Left cardiac atrium (tissue), 4 donors: ENCODE results near the gene LRMDA. TPM values are rescaled to one million over a fixed set of nuclear protein-coding genes. Genes with fewer than 3 reads are reported as not detected.

Experiments used
- ATAC-seq, 2 donors: fragments of 200-7000 bp; cut with Tn5 transposase; one replicate each; pipeline ENCODE4 v1.9.1; 2020; ENCODE audit warnings: mild to moderate bottlenecking in 2 of 2, moderate library complexity in 2 of 2
- DNase-seq: peaks from one replicate; pipeline ENCODE4 v3.0.0-alpha.2; 2020
- intact Hi-C, 2 donors: fragments of 100-400 bp; cut with DNase I; formaldehyde crosslinking; loops; one replicate each; pipeline versions ENCODE4 v1.14.1 to v1.15.1; 2022 to 2023
- total RNA-seq, 2 donors: library from RNA; stranded (reverse); fragmentation: NEBNext Ultra II Directional; extraction: Animal tissue kit (Norgen Biotek cat#: 25700); gene quantifications; one replicate each; pipeline ENCODE4 v1.2.1, GENCODE V29; 2021
- donor health status: DM: no; HTN: yes; CAD: no.
- donor health status: DM: no; HTN: yes; CAD: no; lungs with severe emphysema.
- donor health status: DM: yes; HTN: yes; CAD: no.
- donor health status: Dilated cardiomyopathy.

Gene LRMDA
- total RNA-seq, 2 donors from 2014 or later: 40.6 to 57.8 TPM

GRCh38 chr10:75544993-75545706 lies 113.7 kb downstream of the LRMDA start:
- intact Hi-C loops: no loop called here
- no peak for DNase-seq
- no peak for ATAC-seq

DNA sequence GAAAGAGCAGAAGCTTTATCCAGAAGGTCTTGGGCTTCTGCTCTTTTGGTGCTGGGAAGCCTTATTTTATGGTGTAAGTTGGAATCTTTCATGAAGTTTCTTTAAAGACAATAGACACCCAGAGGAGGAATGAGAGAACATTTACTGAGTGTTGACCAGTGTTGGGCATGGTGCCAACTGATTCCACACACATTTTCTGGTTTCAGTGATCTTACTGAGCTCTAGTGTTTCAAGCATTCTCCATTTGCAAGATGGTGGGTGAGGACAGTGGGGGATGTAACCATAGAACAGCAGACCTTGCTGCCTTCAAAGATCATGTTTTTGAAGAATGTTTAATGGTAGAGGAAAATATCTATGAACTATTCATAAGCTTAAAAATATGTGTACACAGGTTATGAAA lies 114.6 kb downstream of the LRMDA start:
- intact Hi-C loops: no loop called here
- no peak for DNase-seq
- no peak for ATAC-seq

- ATAC-seq (peak in 1 of 2 donors; percentile 53), DNase-seq (no peak)
- intact Hi-C loops: no loop called here
Observed at GRCh38 chr10:75547391-75548298, 116.2 kb downstream of the LRMDA start.

DNA sequence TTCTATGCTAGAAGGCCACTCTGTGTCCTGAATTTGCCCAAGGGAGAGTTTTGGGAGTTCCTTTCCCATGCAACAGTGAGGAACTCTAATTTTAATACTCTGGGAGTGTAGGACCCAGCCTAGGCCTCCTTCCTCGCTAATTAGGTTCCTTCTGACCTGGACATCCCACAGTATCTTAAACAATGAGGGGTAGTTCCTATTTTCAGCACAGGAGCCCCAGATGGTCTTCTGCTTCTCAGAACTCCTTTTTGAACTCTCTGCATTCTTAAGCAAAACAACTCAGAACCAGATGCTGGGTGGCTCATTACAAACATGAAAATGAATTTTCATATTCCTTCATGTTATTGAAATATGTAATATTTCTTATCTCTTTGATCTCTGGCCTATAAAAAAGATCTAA lies 116.9 kb downstream of the LRMDA start:
- ATAC-seq: no peak

DNA sequence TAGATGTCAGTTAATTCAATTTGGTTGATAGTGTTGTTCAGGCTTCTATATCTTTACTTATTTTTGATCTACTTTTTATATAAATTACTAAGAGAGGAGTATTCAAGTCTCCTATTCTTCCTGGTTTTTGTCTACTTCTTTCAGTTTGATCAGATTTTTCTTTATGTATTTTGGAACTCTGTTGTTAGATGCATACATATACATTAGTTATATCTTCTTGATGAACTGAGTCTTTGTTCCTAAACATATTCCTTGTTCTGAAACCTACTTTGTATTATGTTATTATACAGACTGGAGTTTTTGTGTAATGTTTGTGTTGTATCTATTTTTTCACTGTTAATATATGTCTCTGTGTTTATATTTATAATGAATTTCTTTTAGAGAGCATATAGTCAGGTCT lies 118.8 kb downstream of the LRMDA start:
- ATAC-seq: no peak
- intact Hi-C loops: no loop called here
- DNase-seq: no peak

More for the DNA sequence above, 116.9 kb downstream of the LRMDA start:
- no peak for DNase-seq
- intact Hi-C loops: no loop called here

GRCh38 chr10:75552171-75552570 lies 120.7 kb downstream of the LRMDA start:
- no peak for ATAC-seq

DNA sequence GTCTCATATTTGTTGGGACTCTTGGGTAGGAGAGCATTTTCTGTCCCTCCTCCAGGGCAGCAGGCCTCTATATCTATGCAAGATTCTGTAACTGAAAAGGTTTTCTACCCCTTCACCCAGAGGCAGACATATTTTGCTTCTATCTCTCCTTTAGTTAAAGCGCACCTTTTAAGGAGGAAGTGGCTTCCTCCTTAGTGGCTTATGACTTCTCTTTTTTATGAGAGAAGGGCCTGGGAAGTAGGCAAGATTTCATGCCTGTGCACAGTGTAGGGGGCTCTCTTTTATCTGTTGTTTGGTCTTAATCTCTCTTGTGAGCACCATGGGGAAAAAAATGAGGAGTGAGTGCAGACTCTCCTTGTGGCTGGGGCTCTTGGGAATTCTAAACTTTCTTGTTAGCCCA lies 122.1 kb downstream of the LRMDA start:
- intact Hi-C loops: no loop called here
- DNase-seq (no peak), ATAC-seq (no peak)

More at GRCh38 chr10:75552171-75552570, 120.7 kb downstream of the LRMDA start:
- no peak for DNase-seq
- intact Hi-C loops: no loop called here

DNA sequence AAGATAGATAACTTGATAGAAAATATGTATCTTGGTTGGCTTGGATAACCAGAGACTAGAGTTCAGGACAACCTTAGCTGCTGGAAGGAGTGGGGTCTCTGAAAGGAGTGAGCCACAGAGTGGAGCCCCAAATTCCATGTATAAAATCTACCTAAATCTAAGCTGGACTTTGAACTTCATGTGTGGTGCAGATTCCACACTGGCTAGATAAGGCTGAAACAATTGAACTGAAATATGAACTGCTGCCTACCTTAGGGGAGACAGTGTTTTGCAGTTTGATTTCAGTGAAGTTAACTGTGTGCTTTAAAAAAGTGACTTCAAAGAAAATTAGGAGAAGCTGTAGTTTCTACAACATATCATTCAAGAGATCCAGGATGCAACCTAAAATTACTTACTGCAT lies 123.9 kb downstream of the LRMDA start:
- intact Hi-C loops: no loop called here
- DNase-seq: no peak
- no peak for ATAC-seq

DNA sequence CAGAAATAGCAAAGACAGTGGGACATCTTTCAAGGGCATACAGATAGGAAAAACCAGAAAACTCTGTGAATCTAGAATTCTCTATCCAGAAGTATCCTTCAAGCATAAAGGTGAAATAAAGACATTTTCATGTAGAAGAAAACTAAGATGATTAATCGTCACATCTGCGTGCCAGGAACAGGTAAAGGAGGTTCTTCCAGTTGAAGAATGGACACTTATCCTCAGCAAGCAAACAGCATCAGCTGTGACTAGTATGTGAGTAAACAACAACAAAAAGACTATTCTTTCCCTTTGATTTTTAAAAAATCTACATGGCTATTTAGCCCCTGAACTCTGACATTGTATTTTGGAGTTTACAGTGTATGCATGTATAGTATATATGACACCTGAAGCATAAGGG lies 124.9 kb downstream of the LRMDA start:
- DNase-seq: no peak
- no peak for ATAC-seq
- intact Hi-C loops: no loop called here

- ATAC-seq (no peak), DNase-seq (no peak)
- intact Hi-C loops: no loop called here
Observed at GRCh38 chr10:75565286-75566251, 134.1 kb downstream of the LRMDA start.

DNA sequence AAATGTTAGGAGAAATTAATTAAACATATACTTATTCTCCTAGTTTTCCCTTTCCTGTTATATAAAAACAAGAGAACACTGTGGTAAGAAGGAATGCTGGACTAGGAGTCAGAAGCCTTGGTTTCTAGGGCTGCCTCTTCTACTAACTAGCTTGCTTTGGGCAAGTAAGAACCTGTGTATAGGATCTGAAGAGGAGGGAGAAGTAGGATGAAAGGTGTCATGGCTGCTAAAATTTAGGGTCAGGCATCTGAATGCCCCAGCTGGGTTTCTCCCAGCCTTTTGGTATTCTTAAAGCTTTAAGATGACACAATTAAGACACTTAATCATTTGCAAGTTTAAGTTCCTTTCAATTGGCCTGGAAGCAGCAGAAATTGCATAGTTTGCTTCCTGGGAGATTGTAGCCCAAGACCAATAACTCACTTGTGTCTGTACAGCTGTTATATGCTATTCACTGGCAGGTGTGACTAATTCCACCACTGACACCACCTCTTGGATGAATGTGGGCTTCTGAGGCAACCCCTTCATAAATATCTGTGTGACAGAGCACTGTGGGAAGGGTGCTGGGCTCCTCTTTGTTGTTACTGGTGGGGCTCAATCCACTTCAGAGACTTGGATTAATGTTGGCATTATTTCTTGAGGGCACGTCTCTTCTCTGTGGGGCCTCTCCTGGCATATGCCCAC lies 137.2 kb downstream of the LRMDA start:
- DNase-seq: no peak
- intact Hi-C loops: no loop called here
- ATAC-seq: no peak

GRCh38 chr10:75569506-75569905 lies 138.1 kb downstream of the LRMDA start:
- ATAC-seq (no peak), DNase-seq (no peak)
- intact Hi-C loops: no loop called here

DNA sequence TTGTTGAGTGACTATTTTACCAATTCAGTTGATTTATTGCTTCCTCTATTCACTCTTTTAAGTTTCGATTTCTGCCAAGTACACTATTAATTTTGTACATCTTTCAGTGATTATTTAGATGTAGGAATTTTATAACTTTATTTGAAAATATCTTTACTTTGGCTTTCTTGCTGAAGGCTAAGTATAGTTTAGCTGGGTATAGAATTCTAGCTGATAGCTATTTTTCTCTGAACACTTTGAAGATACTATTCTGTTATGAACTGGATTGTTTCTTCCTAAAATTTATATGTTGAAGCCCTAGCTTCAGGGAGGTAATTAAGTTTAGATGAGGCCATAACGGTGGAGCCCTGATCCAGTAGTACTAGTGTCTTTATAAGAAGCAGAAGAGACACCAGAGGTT lies 141.1 kb downstream of the LRMDA start:
- intact Hi-C loops: no loop called here
- ATAC-seq: no peak
- no peak for DNase-seq

GRCh38 chr10:75575940-75576339 lies 144.5 kb downstream of the LRMDA start:
- ATAC-seq (no peak), DNase-seq (no peak)
- intact Hi-C loops: no loop called here

- ATAC-seq (no peak), DNase-seq (no peak)
- intact Hi-C loops: no loop called here
Observed at GRCh38 chr10:75582102-75582501, 150.7 kb downstream of the LRMDA start.

DNA sequence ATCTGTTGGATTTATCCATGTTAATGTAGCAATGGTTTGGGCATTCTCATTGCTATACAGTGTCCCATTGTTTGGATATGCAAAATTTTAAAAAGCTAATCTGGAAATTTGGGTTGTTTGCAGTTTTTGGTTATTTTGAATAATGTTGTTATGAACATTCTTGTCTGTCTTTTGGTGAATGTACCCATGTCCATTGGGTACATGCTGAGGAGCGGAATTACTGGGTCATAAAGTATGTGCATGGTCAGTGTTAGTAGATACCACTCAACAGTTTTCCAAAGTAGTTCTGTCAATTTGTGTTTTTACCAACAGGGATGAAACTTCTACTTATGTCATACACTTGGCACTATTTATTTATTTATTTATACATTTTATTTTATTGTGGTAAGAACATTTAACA lies 153.9 kb downstream of the LRMDA start:
- intact Hi-C loops: no loop called here

DNA sequence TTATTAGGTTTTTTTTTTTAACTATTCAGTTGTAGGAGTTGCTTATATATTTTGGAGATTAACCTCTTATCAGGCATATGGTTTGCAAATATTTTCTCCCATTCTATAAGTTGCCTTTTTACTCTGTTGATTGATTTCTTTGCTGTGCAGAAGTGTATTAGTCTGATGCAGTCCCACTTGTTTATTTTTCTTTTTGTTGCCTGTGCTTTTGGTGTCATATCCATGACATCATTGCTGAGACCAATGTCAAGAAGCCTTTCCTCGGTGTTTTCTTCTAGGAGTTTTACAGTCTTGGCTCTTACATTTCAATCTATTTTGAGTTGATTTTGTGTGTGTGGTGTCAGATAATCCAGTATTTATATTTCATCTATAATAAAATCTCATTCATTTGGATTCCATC lies 155.4 kb downstream of the LRMDA start:
- ATAC-seq (no peak), DNase-seq (no peak)
- intact Hi-C loops: no loop called here

More for the DNA sequence above, 153.9 kb downstream of the LRMDA start:
- no peak for ATAC-seq
- no peak for DNase-seq

- ATAC-seq (no peak), DNase-seq (no peak)
- intact Hi-C loops: no loop called here
Observed at GRCh38 chr10:75588031-75588430, 156.6 kb downstream of the LRMDA start.
